ENCODE measurements around the gene MMP21.

Gene MMP21

GRCh38 chr10:125792342-125793300, 17.0 kb upstream of the MMP21 start:
- DNase-seq: no peak

GRCh38 chr10:125788156-125789034, 12.8 kb upstream of the MMP21 start:
- no peak for DNase-seq

GRCh38 chr10:125785791-125786190, 10.2 kb upstream of the MMP21 start:
- DNase-seq: no peak

GRCh38 chr10:125783957-125784356, 8.3 kb upstream of the MMP21 start:
- DNase-seq: peak; percentile 8

GRCh38 chr10:125783408-125783807, 7.8 kb upstream of the MMP21 start:
- no peak for DNase-seq

GRCh38 chr10:125782616-125783015, 7.0 kb upstream of the MMP21 start:
- no peak for DNase-seq

GRCh38 chr10:125782054-125782453, 6.4 kb upstream of the MMP21 start:
- DNase-seq: no peak

- DNase-seq: no peak
Measured at GRCh38 chr10:125781374-125781773, 5.8 kb upstream of the MMP21 start.

GRCh38 chr10:125779403-125780327, 4.0 kb upstream of the MMP21 start:
- DNase-seq: no peak

GRCh38 chr10:125778556-125778955, 2.9 kb upstream of the MMP21 start:
- DNase-seq: no peak

- no peak for DNase-seq
Measured at GRCh38 chr10:125777806-125778205, 2.2 kb upstream of the MMP21 start.

- no peak for DNase-seq
Measured at GRCh38 chr10:125774581-125775191, 935 bp downstream of the MMP21 start.

GRCh38 chr10:125773687-125774543, 1.7 kb downstream of the MMP21 start:
- no peak for DNase-seq

GRCh38 chr10:125772864-125773180, 2.8 kb downstream of the MMP21 start:
- DNase-seq: no peak

GRCh38 chr10:125772112-125772863, 3.3 kb downstream of the MMP21 start:
- no peak for DNase-seq

- no peak for DNase-seq
Measured at GRCh38 chr10:125770844-125771243, 4.8 kb downstream of the MMP21 start.

GRCh38 chr10:125769175-125769574, 6.4 kb downstream of the MMP21 start:
- no peak for DNase-seq

GRCh38 chr10:125768219-125768855, 7.3 kb downstream of the MMP21 start:
- peak; percentile 43 for DNase-seq

- DNase-seq: no peak
Measured at GRCh38 chr10:125766511-125766910, 9.1 kb downstream of the MMP21 start.

- no peak for DNase-seq
Measured at GRCh38 chr10:125765835-125766234, 9.8 kb downstream of the MMP21 start.

Data from hematopoietic multipotent progenitor cell treated with erythropoietin and hydrocortisone succinate and interleukin-3 and kit ligand, for 6 days (in vitro differentiated cells).